Astrocyte (in vitro differentiated cells and primary cell): Measurements from ENCODE around the gene SOS2. TPM values are rescaled to one million over a fixed set of nuclear protein-coding genes. Genes with fewer than 3 reads are reported as not detected.

Experiments used
- DNase-seq: peaks from one replicate; pipeline ENCODE4 v3.0.0-alpha.2; 2010; ENCODE audit warnings: low read depth
- FAIRE-seq: peaks from 2 replicates; lab custom pipeline; 2011; peaks lifted over from hg19 to GRCh38; lab: Jason Lieb, UNC
- H2AFZ ChIP-seq: 2 replicates; pipeline ENCODE4 v1.6.0; 2012; ENCODE audit warnings: low read depth, low read length, inconsistent platforms
- H3K27ac ChIP-seq: 2 replicates; pipeline ENCODE4 v1.5.1; 2011; ENCODE audit warnings: low read depth, low read length, inconsistent platforms
- H3K27me3 ChIP-seq: 2 replicates; pipeline ENCODE4 v1.6.0; 2011; ENCODE audit warnings: low read length, inconsistent platforms; ENCODE audit not compliant: insufficient read depth
- H3K36me3 ChIP-seq: 2 replicates; pipeline ENCODE4 v1.5.1; 2011; ENCODE audit warnings: low read length, inconsistent platforms; ENCODE audit not compliant: insufficient read depth
- H3K4me1 ChIP-seq: 2 replicates; pipeline ENCODE4 v1.5.1; 2011; ENCODE audit warnings: low read length, inconsistent platforms; ENCODE audit not compliant: insufficient read depth
- H3K4me2 ChIP-seq: 2 replicates; pipeline ENCODE4 v1.6.0; 2012; ENCODE audit warnings: low read length, inconsistent platforms
- H3K4me3 ChIP-seq: 2 replicates; pipeline ENCODE4 v1.5.1; 2011; ENCODE audit warnings: low read depth, mild to moderate bottlenecking, low read length, inconsistent platforms; ENCODE audit not compliant: insufficient read depth
- H3K79me2 ChIP-seq: 2 replicates; pipeline ENCODE4 v1.6.0; 2012; ENCODE audit warnings: mild to moderate bottlenecking, low read length, inconsistent platforms; ENCODE audit not compliant: insufficient read depth
- H3K9ac ChIP-seq: 2 replicates; pipeline ENCODE4 v1.6.0; 2012; ENCODE audit warnings: mild to moderate bottlenecking, low read length, inconsistent platforms
- H3K9me3 ChIP-seq: 2 replicates; pipeline ENCODE4 v1.5.1; 2012; ENCODE audit warnings: low read depth, mild to moderate bottlenecking, low read length, inconsistent platforms; ENCODE audit not compliant: insufficient read depth
- H4K20me1 ChIP-seq: 2 replicates; pipeline ENCODE4 v1.6.0; 2012; ENCODE audit warnings: low read length, inconsistent platforms; ENCODE audit not compliant: insufficient read depth
- H3K27ac Mint-ChIP-seq: one replicate; pipeline ENCODE4 v1.8.0; 2021; ENCODE audit warnings: mild to moderate bottlenecking, mixed read lengths; ENCODE audit not compliant: unreplicated experiment
- H3K27me3 Mint-ChIP-seq: one replicate; pipeline ENCODE4 v1.8.0; 2021; ENCODE audit warnings: low read depth, mixed read lengths; ENCODE audit not compliant: unreplicated experiment
- H3K36me3 Mint-ChIP-seq: one replicate; pipeline ENCODE4 v1.8.0; 2021; ENCODE audit warnings: low read depth, mixed read lengths; ENCODE audit not compliant: unreplicated experiment
- H3K4me1 Mint-ChIP-seq: one replicate; pipeline ENCODE4 v1.8.0; 2021; ENCODE audit warnings: low read depth, mixed read lengths; ENCODE audit not compliant: unreplicated experiment
- H3K4me3 Mint-ChIP-seq: one replicate; pipeline ENCODE4 v1.8.0; 2021; ENCODE audit warnings: mild to moderate bottlenecking, moderate library complexity, mixed read lengths; ENCODE audit not compliant: unreplicated experiment
- H3K9me3 Mint-ChIP-seq: one replicate; pipeline ENCODE4 v1.8.0; 2021; ENCODE audit warnings: mild to moderate bottlenecking, mixed read lengths; ENCODE audit not compliant: unreplicated experiment
- CTCF ChIP-seq: IDR thresholded peaks from 2 replicates; pipeline ENCODE4 v1.5.1; 2011; ENCODE audit warnings: low read depth, mild to moderate bottlenecking, inconsistent platforms, low read length, moderate library complexity; ENCODE audit not compliant: insufficient read depth
- EZH2 ChIP-seq: IDR thresholded peaks from 2 replicates; pipeline ENCODE4 v1.6.1; 2012; ENCODE audit warnings: mild to moderate bottlenecking, low read length, inconsistent platforms; ENCODE audit not compliant: insufficient read depth
- total RNA-seq: library from RNA; stranded (reverse); gene quantifications from 2 replicates; pipeline ENCODE4 v1.2.1, GENCODE V29; 2021

Gene SOS2
- total RNA-seq, 1 donor from 2014 or later, result 18.3 TPM

GRCh38 chr14:50110323-50111037 is 120.9 kb downstream of the SOS2 start:
- Histone ChIP-seq H3K79me2 (peaks cover 27% of the 10 kb centered on the region), H3K4me3 (no peak overlapping the region), H3K27me3 (no peaks in the 10 kb centered on the region), H3K4me1 (peaks cover 3% of the 10 kb centered on the region), H3K27ac (no peak overlapping the region), H4K20me1 (peaks cover 4% of the 10 kb centered on the region), H2AFZ (no peak overlapping the region), H3K4me2 (no peak overlapping the region), H3K9ac (no peak overlapping the region), H3K36me3 (peaks cover 55% of the 10 kb centered on the region), H3K9me3 (no peaks in the 10 kb centered on the region)
- DNase-seq (no peak), FAIRE-seq (no peak)
- Mint-ChIP-seq H3K9me3 (no peaks in the 10 kb centered on the region), H3K4me3 (no peak overlapping the region), H3K4me1 (peaks cover 2% of the 10 kb centered on the region), H3K36me3 (peaks cover 5% of the 10 kb centered on the region), H3K27me3 (no peaks in the 10 kb centered on the region), H3K27ac (no peak overlapping the region)
- TF ChIP-seq CTCF (no peak), EZH2 (no peak)

- no peak overlapping the region for H3K4me3 ChIP-seq
- H4K20me1 ChIP-seq, result peaks cover under 1% of the 10 kb centered on the region
- H3K27ac ChIP-seq, result no peak overlapping the region
- H3K36me3 Mint-ChIP-seq, result peaks cover 5% of the 10 kb centered on the region
- H3K27me3 ChIP-seq, result no peaks in the 10 kb centered on the region
- H3K27ac Mint-ChIP-seq, result no peak overlapping the region
- peaks cover 51% of the 10 kb centered on the region for H3K36me3 ChIP-seq
- no peak for DNase-seq
- H3K4me1 ChIP-seq, result no peaks in the 10 kb centered on the region
- no peaks in the 10 kb centered on the region for H3K27me3 Mint-ChIP-seq
- no peaks in the 10 kb centered on the region for H3K9me3 Mint-ChIP-seq
- H3K9ac ChIP-seq, result no peak overlapping the region
- no peak overlapping the region for H2AFZ ChIP-seq
- peaks cover 16% of the 10 kb centered on the region for H3K79me2 ChIP-seq
- TF ChIP-seq CTCF (peak; percentile 51), EZH2 (no peak)
- H3K9me3 ChIP-seq, result no peaks in the 10 kb centered on the region
- H3K4me3 Mint-ChIP-seq, result no peak overlapping the region
- FAIRE-seq, result no peak
- H3K4me2 ChIP-seq, result no peak overlapping the region
- H3K4me1 Mint-ChIP-seq, result no peaks in the 10 kb centered on the region
Observed at GRCh38 chr14:50109342-50109741, 122.0 kb downstream of the SOS2 start.

GRCh38 chr14:50107850-50108249 is 123.5 kb downstream of the SOS2 start:
- H3K79me2 ChIP-seq, result peaks cover 4% of the 10 kb centered on the region
- FAIRE-seq, result no peak
- no peaks in the 10 kb centered on the region for H3K27me3 Mint-ChIP-seq
- H3K9me3 ChIP-seq, result no peaks in the 10 kb centered on the region
- TF ChIP-seq CTCF (no peak), EZH2 (no peak)
- no peaks in the 10 kb centered on the region for H3K27me3 ChIP-seq
- H2AFZ ChIP-seq, result no peak overlapping the region
- H3K4me1 ChIP-seq, result no peaks in the 10 kb centered on the region
- no peaks in the 10 kb centered on the region for H3K4me1 Mint-ChIP-seq
- H3K36me3 Mint-ChIP-seq, result peaks cover 9% of the 10 kb centered on the region
- no peak overlapping the region for H3K27ac Mint-ChIP-seq
- no peak overlapping the region for H3K4me3 Mint-ChIP-seq
- no peaks in the 10 kb centered on the region for H3K9me3 Mint-ChIP-seq
- H3K36me3 ChIP-seq, result peaks cover 39% of the 10 kb centered on the region
- no peaks in the 10 kb centered on the region for H4K20me1 ChIP-seq
- H3K9ac ChIP-seq, result no peak overlapping the region
- no peak overlapping the region for H3K4me2 ChIP-seq
- DNase-seq, result no peak
- H3K27ac ChIP-seq, result no peak overlapping the region
- no peak overlapping the region for H3K4me3 ChIP-seq
